ENCODE results near the gene CDC40.

The CDC40 gene

GRCh38 chr6:110140650-110141049, 39.6 kb upstream of the CDC40 start:
- no peak for DNase-seq (ENCODE audit: low read depth in 1 of 2, low spot score in 1 of 2)

GRCh38 chr6:110147870-110148269, 32.4 kb upstream of the CDC40 start:
- H3K27me3 ChIP-seq (ENCODE audit: insufficient read depth, poor library complexity, severe bottlenecking): no peaks in the 10 kb centered on the region
- TF ChIP-seq POLR2AphosphoS5 (IDR thresholded peaks at IDR 0.05; ENCODE audit: low read depth) (no peak), REST (IDR thresholded peaks at IDR 0.05; ENCODE audit: insufficient replicate concordance, low read depth) (no peak), SPI1 (IDR thresholded peaks at IDR 0.05; ENCODE audit: borderline replicate concordance, low read depth) (no peak), GABPA (IDR thresholded peaks at IDR 0.05; ENCODE audit: low read depth) (no peak), CTCF (IDR thresholded peaks at IDR 0.05; ENCODE audit: insufficient read depth, low read length) (no peak)

More at GRCh38 chr6:110140650-110141049, 39.6 kb upstream of the CDC40 start:
- Histone ChIP-seq H3K4me3 (replicated peaks; ENCODE audit: insufficient read depth, low read length) (no peak overlapping the region), H3K27ac (replicated peaks) (no peak overlapping the region), H3K27me3 (ENCODE audit: insufficient read depth, poor library complexity, severe bottlenecking) (no peaks in the 10 kb centered on the region)
- TF ChIP-seq GABPA (IDR thresholded peaks at IDR 0.05; ENCODE audit: low read depth) (no peak), POLR2AphosphoS5 (IDR thresholded peaks at IDR 0.05; ENCODE audit: low read depth) (no peak), SPI1 (IDR thresholded peaks at IDR 0.05; ENCODE audit: borderline replicate concordance, low read depth) (no peak), CTCF (IDR thresholded peaks at IDR 0.05; ENCODE audit: insufficient read depth, low read length) (no peak), REST (IDR thresholded peaks at IDR 0.05; ENCODE audit: insufficient replicate concordance, low read depth) (no peak)

GRCh38 chr6:110158479-110158878, 21.7 kb upstream of the CDC40 start:
- Histone ChIP-seq H3K27me3 (ENCODE audit: insufficient read depth, poor library complexity, severe bottlenecking) (no peaks in the 10 kb centered on the region), H3K27ac (replicated peaks) (no peak overlapping the region), H3K4me3 (replicated peaks; ENCODE audit: insufficient read depth, low read length) (no peak overlapping the region)
- TF ChIP-seq GABPA (IDR thresholded peaks at IDR 0.05; ENCODE audit: low read depth): no peak
- no peak for TF ChIP-seq SPI1 (IDR thresholded peaks at IDR 0.05; ENCODE audit: borderline replicate concordance, low read depth)
- TF ChIP-seq CTCF (IDR thresholded peaks at IDR 0.05; ENCODE audit: insufficient read depth, low read length): no peak
- no peak for TF ChIP-seq POLR2AphosphoS5 (IDR thresholded peaks at IDR 0.05; ENCODE audit: low read depth)
- TF ChIP-seq REST (IDR thresholded peaks at IDR 0.05; ENCODE audit: insufficient replicate concordance, low read depth): no peak
- no peak for DNase-seq (ENCODE audit: low read depth in 1 of 2, low spot score in 1 of 2)

More at GRCh38 chr6:110147870-110148269, 32.4 kb upstream of the CDC40 start:
- Histone ChIP-seq H3K4me3 (replicated peaks; ENCODE audit: insufficient read depth, low read length) (no peak overlapping the region), H3K27ac (replicated peaks) (no peak overlapping the region)
- no peak for DNase-seq (ENCODE audit: low read depth in 1 of 2, low spot score in 1 of 2)

Data from HL-60 (cell line).